WTC11 (cell line): ENCODE data around the gene SBF2. TPM values are rescaled to one million over a fixed set of nuclear protein-coding genes. Genes with fewer than 3 reads are reported as not detected.

Experiments used
- ATAC-seq: fragments of 200-7000 bp; cut with Tn5 transposase; 2 replicates; pipeline ENCODE4 v1.10.0; 2021; ENCODE audit warnings: mild to moderate bottlenecking, moderate library complexity
- CTCF ChIA-PET: fragments of 300-600 bp; sonication (Branson Sonifier 250); formaldehyde crosslinking; loops from one replicate; lab custom pipeline; 2021; ENCODE audit warnings: antibody characterized with exemption; lab: Charles Lee
- POLR2A ChIA-PET: fragments of 350-600 bp; sonication (Branson Sonifier 250); formaldehyde crosslinking; loops from one replicate; lab custom pipeline; 2021; ENCODE audit warnings: antibody characterized with exemption; lab: Charles Lee
- DNase-seq: peaks from one replicate; pipeline ENCODE4 v3.0.0; 2021; ENCODE audit warnings: low spot score
- H3K27ac Mint-ChIP-seq: 2 replicates; pipeline ENCODE4 v1.8.0; 2021; ENCODE audit warnings: mixed read lengths
- H3K27me3 Mint-ChIP-seq: 2 replicates; pipeline ENCODE4 v1.8.0; 2021; ENCODE audit warnings: low read depth, mild to moderate bottlenecking, moderate library complexity, mixed read lengths
- H3K36me3 Mint-ChIP-seq: 2 replicates; pipeline ENCODE4 v1.8.0; 2021; ENCODE audit warnings: mixed read lengths
- H3K4me1 Mint-ChIP-seq: 2 replicates; pipeline ENCODE4 v1.8.0; 2022; ENCODE audit warnings: mixed read lengths
- H3K4me3 Mint-ChIP-seq: 2 replicates; pipeline ENCODE4 v1.8.0; 2021; ENCODE audit warnings: mild to moderate bottlenecking, moderate library complexity, mixed read lengths
- H3K9me3 Mint-ChIP-seq: 2 replicates; pipeline ENCODE4 v1.8.0; 2021; ENCODE audit warnings: mixed read lengths
- AFF4 ChIP-seq: sonication (generic); formaldehyde crosslinking; IDR thresholded peaks from 2 replicates; pipeline ENCODE4 v1.8.1; 2023; ENCODE audit warnings: mild to moderate bottlenecking, missing genetic modification reagents, borderline replicate concordance
- AR ChIP-seq: fragments of 250-450 bp; sonication (Bioruptor Pico); IDR thresholded peaks from 2 replicates; pipeline ENCODE4 v1.9.0; 2021; ENCODE audit warnings: mild to moderate bottlenecking
- ATF3 ChIP-seq: sonication (generic); formaldehyde crosslinking; conservative IDR thresholded peaks from 2 replicates; pipeline ENCODE4 v1.8.1; 2022; ENCODE audit warnings: mild to moderate bottlenecking, missing genetic modification reagents
- CREB1 ChIP-seq: sonication (generic); formaldehyde crosslinking; IDR thresholded peaks from 2 replicates; pipeline ENCODE4 v1.8.0; 2023; ENCODE audit warnings: mild to moderate bottlenecking, missing genetic modification reagents
- CREM ChIP-seq: sonication (generic); formaldehyde crosslinking; IDR thresholded peaks from 2 replicates; pipeline ENCODE4 v1.8.1; 2022; ENCODE audit warnings: mild to moderate bottlenecking, missing genetic modification reagents, moderate library complexity
- MYBL2 ChIP-seq: sonication (generic); formaldehyde crosslinking; IDR thresholded peaks from 2 replicates; pipeline ENCODE4 v1.8.1; 2023; ENCODE audit warnings: mild to moderate bottlenecking, moderate library complexity, missing genetic modification reagents
- NFATC4 ChIP-seq: fragments of 250-450 bp; sonication (Bioruptor Pico); IDR thresholded peaks from 2 replicates; pipeline ENCODE4 v1.9.0; 2021; ENCODE audit warnings: mild to moderate bottlenecking
- PRRX2 ChIP-seq: fragments of 250-450 bp; sonication (Bioruptor Pico); IDR thresholded peaks from 2 replicates; pipeline ENCODE4 v1.8.0; 2021; ENCODE audit warnings: mild to moderate bottlenecking
- SP1 ChIP-seq: sonication (generic); formaldehyde crosslinking; conservative IDR thresholded peaks from 2 replicates; pipeline ENCODE4 v1.8.1; 2022; ENCODE audit warnings: missing genetic modification reagents
- ZBTB21 ChIP-seq: sonication (generic); formaldehyde crosslinking; IDR thresholded peaks from 2 replicates; pipeline ENCODE4 v1.8.1; 2023; ENCODE audit warnings: mild to moderate bottlenecking, missing genetic modification reagents, borderline replicate concordance
- ZNF121 ChIP-seq: sonication (generic); formaldehyde crosslinking; IDR thresholded peaks from 2 replicates; pipeline ENCODE4 v1.8.0; 2023; ENCODE audit warnings: missing genetic modification reagents
- ZNF138 ChIP-seq: sonication (generic); formaldehyde crosslinking; conservative IDR thresholded peaks from 2 replicates; pipeline ENCODE4 v1.8.1; 2022; ENCODE audit warnings: mild to moderate bottlenecking, moderate library complexity, missing genetic modification reagents
- ZNF232 ChIP-seq: sonication (generic); formaldehyde crosslinking; IDR thresholded peaks from 2 replicates; pipeline ENCODE4 v1.8.0; 2022; ENCODE audit warnings: mild to moderate bottlenecking, missing genetic modification reagents
- total RNA-seq: library from RNA; stranded (reverse); gene quantifications from 3 replicates; pipeline ENCODE4 v1.2.3, GENCODE V29; 2021
- TF ChIP-seq, protein P1 (sequence below): fragments of 250-450 bp; sonication (Bioruptor Pico); IDR thresholded peaks from 2 replicates; pipeline ENCODE4 v1.9.0; 2021; ENCODE audit warnings: moderate library complexity, mild to moderate bottlenecking, inconsistent platforms, borderline replicate concordance

The SBF2 gene
- total RNA-seq, 1 experiment from 2014 or later, result 47.6 TPM

DNA sequence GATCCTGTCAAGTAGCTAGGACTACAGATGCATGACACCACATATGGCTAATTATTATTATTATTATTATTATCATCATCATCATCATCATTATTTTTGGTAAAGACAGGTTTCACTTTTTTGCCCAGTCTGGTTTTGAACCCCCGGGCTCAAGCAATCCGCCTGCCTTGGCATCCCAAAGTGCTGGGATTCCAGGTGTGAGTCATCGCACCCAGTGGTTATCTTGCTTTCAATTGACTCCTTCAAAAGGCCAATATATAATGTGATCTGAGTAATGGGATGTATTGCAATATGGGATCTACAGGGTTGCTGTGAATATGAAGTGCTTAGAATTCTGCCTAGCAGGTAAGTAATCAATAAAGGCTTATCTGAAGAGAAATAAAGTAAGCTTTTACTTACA is 221.2 kb downstream of the SBF2 start:
- no peak for ATAC-seq
- Mint-ChIP-seq H3K9me3 (peaks cover 15% of the 10 kb centered on the region), H3K4me3 (no peak overlapping the region), H3K27me3 (no peaks in the 10 kb centered on the region), H3K36me3 (peaks cover 12% of the 10 kb centered on the region), H3K27ac (no peak overlapping the region), H3K4me1 (peaks cover 17% of the 10 kb centered on the region)
- TF ChIP-seq AR (CRISPR knock-in tag) (no peak), PRRX2 (CRISPR knock-in tag) (no peak), CREB1 (CRISPR knock-in tag) (no peak), MYBL2 (CRISPR knock-in tag) (no peak), ZBTB21 (CRISPR knock-in tag) (no peak), ATF3 (CRISPR knock-in tag) (no peak), ZNF232 (CRISPR knock-in tag) (no peak), AFF4 (CRISPR knock-in tag) (no peak), ZNF138 (CRISPR knock-in tag) (no peak), CREM (CRISPR knock-in tag) (no peak), NFATC4 (CRISPR knock-in tag) (no peak)
- TF ChIP-seq, protein P1, sequence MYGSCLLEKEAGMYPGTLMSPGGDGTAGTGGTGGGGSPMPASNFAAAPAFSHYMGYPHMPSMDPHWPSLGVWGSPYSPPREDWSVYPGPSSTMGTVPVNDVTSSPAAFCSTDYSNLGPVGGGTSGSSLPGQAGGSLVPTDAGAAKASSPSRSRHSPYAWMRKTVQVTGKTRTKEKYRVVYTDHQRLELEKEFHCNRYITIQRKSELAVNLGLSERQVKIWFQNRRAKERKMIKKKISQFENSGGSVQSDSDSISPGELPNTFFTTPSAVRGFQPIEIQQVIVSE (CRISPR knock-in tag), result no peak
- DNase-seq, result no peak
- ChIA-PET CTCF (no interaction called here), POLR2A (no interaction called here)

DNA sequence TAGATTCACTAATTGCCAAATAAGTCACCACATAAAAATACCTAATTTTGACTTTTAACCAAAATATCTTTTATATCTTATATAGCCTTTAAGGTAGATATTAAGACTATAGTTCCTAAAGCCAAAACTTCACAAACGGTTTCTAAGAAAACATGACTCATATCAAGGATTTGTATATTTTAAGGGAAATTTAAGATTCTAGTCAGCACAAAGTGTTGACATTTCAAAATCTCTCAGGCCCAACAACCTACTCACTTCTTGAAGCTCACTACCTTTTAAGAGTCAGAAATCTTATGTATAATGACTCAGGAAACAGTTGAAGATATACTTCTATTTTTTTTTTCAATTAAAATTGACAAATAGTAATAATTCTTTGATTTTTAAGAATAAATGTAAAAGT is 221.9 kb downstream of the SBF2 start:
- POLR2A ChIA-PET, result no interaction called here
- peaks cover 11% of the 10 kb centered on the region; the same call in 1 of the 2 replicates for H3K36me3 Mint-ChIP-seq
- H3K4me3 Mint-ChIP-seq, result no peak overlapping the region
- CTCF ChIA-PET, result no interaction called here
- peaks cover 24% of the 10 kb centered on the region for H3K4me1 Mint-ChIP-seq
- ATAC-seq, result no peak
- TF ChIP-seq CREB1 (CRISPR knock-in tag), result no peak
- TF ChIP-seq, all 79 proteins: peak for 0
- DNase-seq, result no peak
- Mint-ChIP-seq H3K27me3 (no peaks in the 10 kb centered on the region), H3K27ac (no peak overlapping the region), H3K9me3 (peaks cover 14% of the 10 kb centered on the region)

- peaks cover 13% of the 10 kb centered on the region; the same call in 1 of the 2 replicates for H3K36me3 Mint-ChIP-seq
- DNase-seq (no peak), ATAC-seq (peak; percentile 60)
- peaks cover 17% of the 10 kb centered on the region for H3K9me3 Mint-ChIP-seq
- ChIA-PET CTCF (interaction anchor here (1.5 to 2.0 kb wide), 2 partner anchors 9 to 93 kb away, joined by 3 to 12 read pairs; no protein-coding TSS in a partner anchor), POLR2A (no interaction called here)
- peaks cover 28% of the 10 kb centered on the region for H3K4me1 Mint-ChIP-seq
- no peaks in the 10 kb centered on the region for H3K27me3 Mint-ChIP-seq
- H3K27ac Mint-ChIP-seq, result peak overlapping the region; percentile 77; the same call in 1 of the 2 replicates
- TF ChIP-seq ZNF121 (CRISPR knock-in tag), result peak; percentile 48; the same call in 1 of the 2 replicates
- no peak for TF ChIP-seq SP1
- no peak overlapping the region for H3K4me3 Mint-ChIP-seq
These were observed 226.3 kb downstream of the SBF2 start for GRCh38 chr11:10067629-10068300.
